Lower lobe of right lung (tissue), 2 donors: Measurements from ENCODE around the gene FAM53B. TPM values are rescaled to one million over a fixed set of nuclear protein-coding genes. Genes with fewer than 3 reads are reported as not detected.

Experiments used
- ATAC-seq, 2 donors: fragments of 200-7000 bp; cut with Tn5 transposase; one replicate each; pipeline ENCODE4 v1.9.1; 2020 to 2022; ENCODE audit warnings: mild to moderate bottlenecking in 2 of 2, moderate library complexity in 2 of 2
- DNase-seq: peaks from one replicate; pipeline ENCODE4 v3.0.0-alpha.2; 2020
- H3K27ac ChIP-seq: fragments of 200-600 bp; one replicate; pipeline ENCODE4 v1.8.0; 2022
- H3K27me3 ChIP-seq: fragments of 200-600 bp; one replicate; pipeline ENCODE4 v1.8.0; 2022; ENCODE audit warnings: low read depth
- H3K36me3 ChIP-seq: fragments of 200-600 bp; one replicate; pipeline ENCODE4 v1.8.0; 2022; ENCODE audit warnings: mild to moderate bottlenecking
- H3K4me1 ChIP-seq: fragments of 200-600 bp; one replicate; pipeline ENCODE4 v1.8.0; 2022
- H3K4me3 ChIP-seq: fragments of 200-600 bp; one replicate; pipeline ENCODE4 v1.8.0; 2022; ENCODE audit warnings: mild to moderate bottlenecking
- H3K9me3 ChIP-seq: fragments of 200-600 bp; one replicate; pipeline ENCODE4 v1.8.0; 2022
- intact Hi-C: fragments of 100-400 bp; cut with DNase I; formaldehyde crosslinking; loops from one replicate; pipeline ENCODE4 v1.11.0; 2022
- total RNA-seq: library from RNA; stranded (reverse); fragmentation: NEBNext Ultra II Directional; extraction: Animal tissue kit (Norgen Biotek cat#: 25700); gene quantifications from one replicate; pipeline ENCODE4 v1.2.1, GENCODE V29; 2021
- TF ChIP-seq, protein P1 (sequence below): fragments of 200-600 bp; IDR thresholded peaks from one replicate; pipeline ENCODE4 v1.8.0; 2022; ENCODE audit warnings: antibody characterized with exemption, mild to moderate bottlenecking
- donor health status: DM: no; HTN: yes; CAD: no; lungs with severe emphysema.

The FAM53B gene
- total RNA-seq, 1 donor from 2014 or later: 40.7 TPM

DNA sequence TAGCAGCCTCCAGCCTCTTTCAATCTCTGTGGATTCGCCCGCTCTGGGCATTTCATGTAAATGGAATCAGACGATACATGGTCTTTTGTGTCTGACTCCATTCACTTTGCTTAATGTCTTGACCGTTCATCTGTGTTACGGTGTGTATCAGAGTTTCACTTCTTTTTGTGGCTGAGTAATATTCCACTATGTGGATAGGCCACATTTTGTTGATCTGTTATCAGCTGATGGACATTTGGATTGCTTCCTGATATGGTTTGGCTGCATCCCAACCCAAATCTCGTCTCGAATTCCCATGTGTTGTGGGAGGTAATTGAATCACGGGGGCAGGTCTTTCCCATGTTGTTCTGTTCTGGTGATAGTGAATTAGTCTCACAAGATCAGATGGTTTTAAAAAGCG is 173.5 kb downstream of the FAM53B start:
- H3K27ac ChIP-seq: no peak overlapping the region
- intact Hi-C loops: no loop called here
- no peak overlapping the region for H3K4me3 ChIP-seq
- TF ChIP-seq, protein P1, sequence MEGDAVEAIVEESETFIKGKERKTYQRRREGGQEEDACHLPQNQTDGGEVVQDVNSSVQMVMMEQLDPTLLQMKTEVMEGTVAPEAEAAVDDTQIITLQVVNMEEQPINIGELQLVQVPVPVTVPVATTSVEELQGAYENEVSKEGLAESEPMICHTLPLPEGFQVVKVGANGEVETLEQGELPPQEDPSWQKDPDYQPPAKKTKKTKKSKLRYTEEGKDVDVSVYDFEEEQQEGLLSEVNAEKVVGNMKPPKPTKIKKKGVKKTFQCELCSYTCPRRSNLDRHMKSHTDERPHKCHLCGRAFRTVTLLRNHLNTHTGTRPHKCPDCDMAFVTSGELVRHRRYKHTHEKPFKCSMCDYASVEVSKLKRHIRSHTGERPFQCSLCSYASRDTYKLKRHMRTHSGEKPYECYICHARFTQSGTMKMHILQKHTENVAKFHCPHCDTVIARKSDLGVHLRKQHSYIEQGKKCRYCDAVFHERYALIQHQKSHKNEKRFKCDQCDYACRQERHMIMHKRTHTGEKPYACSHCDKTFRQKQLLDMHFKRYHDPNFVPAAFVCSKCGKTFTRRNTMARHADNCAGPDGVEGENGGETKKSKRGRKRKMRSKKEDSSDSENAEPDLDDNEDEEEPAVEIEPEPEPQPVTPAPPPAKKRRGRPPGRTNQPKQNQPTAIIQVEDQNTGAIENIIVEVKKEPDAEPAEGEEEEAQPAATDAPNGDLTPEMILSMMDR: no peak
- ATAC-seq (no peak), DNase-seq (no peak)
- H3K27me3 ChIP-seq: no peaks in the 10 kb centered on the region
- H3K9me3 ChIP-seq: no peaks in the 10 kb centered on the region
- no peaks in the 10 kb centered on the region for H3K36me3 ChIP-seq
- H3K4me1 ChIP-seq: no peaks in the 10 kb centered on the region

DNA sequence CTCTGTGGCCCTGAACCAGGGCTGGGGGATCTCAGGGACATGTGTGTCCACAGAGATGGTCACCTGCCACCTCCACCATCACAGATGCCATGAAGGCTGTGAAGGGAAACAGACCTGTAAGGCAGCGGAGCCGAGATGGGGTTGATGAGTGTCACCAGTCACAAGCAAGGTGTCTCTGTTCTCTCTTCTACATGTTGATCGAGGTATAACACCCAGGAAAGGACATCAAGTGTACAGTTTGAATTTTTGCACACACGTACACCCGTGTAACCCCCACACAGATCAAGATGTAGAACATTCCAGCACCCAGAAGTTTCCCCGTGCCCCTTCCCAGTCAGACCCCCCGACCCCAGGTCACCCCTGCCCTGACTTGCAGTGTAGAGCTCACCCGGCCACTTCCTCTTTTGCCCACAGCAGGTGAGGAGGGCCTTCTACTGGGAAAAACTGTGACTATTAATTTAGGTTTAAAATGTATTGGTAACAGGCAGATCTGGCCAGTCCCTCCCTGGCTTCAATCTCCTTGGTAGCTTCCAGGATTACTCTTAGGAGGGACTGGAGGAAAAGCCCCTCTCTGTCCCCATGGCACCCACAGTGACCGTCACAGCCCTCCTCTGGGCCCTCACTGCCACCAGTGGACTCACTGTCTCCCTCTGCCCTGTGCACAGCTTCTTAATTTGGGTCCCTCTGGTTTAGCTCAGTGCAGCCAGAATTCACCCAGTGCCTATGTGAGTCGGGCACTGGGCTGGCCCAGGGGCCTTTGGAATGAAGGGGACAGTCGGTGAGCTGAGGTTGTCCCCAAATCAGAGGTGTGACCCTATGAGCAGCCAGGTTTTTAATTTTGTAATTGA is 174.3 kb downstream of the FAM53B start:
- intact Hi-C loops: no loop called here
- H3K9me3 ChIP-seq: no peaks in the 10 kb centered on the region
- TF ChIP-seq, protein P1: no peak
- ATAC-seq (no peak), DNase-seq (no peak)
- H3K4me3 ChIP-seq: no peak overlapping the region
- H3K27me3 ChIP-seq: no peaks in the 10 kb centered on the region
- no peaks in the 10 kb centered on the region for H3K36me3 ChIP-seq
- no peaks in the 10 kb centered on the region for H3K4me1 ChIP-seq
- H3K27ac ChIP-seq: no peak overlapping the region

Other genes starting within 250 kb of the FAM53B start
- 14.1 TPM for gene EEF1AKMT2, start 47.5 kb upstream of the FAM53B start, total RNA-seq
- 15.7 TPM for gene ABRAXAS2, start 57.4 kb upstream of the FAM53B start, total RNA-seq
- 18.7 TPM for gene ZRANB1, start 197.7 kb upstream of the FAM53B start, total RNA-seq